Heart left ventricle (tissue), 13 donors: ENCODE measurements around the gene PAPOLA.
"Not testable (repeated sequence)": the region's sequence is repeated elsewhere in the genome, so short reads cannot be mapped to it uniquely, and the experiment has no call there.

Experiments
- POLR2A ChIP-seq, 2 donors: fragments of 450-650 bp; IDR thresholded peaks; one replicate each; pipeline ENCODE4 v1.6.1; 2017; ENCODE audit warnings: antibody characterized with exemption in 2 of 2, mild to moderate bottlenecking in 2 of 2, moderate library complexity in 2 of 2
- TF ChIP-seq, protein P1 (sequence below), 12 donors: fragments of 200-600 bp; sonication (generic) in 4 of 12; IDR thresholded peaks; one replicate each; pipeline versions ENCODE4 v1.5.0 to v1.8.0; 2018 to 2022; ENCODE audit warnings: antibody characterized with exemption in 12 of 12, mild to moderate bottlenecking in 5 of 12
- donor health status: ischemic (EF 13 %, LVEDD 7.1; RV severe dilation, severe dysfunction).
- donor health status: DM: no; HTN: yes; CAD: no.
- donor health status: DM: no; HTN: no; CAD: no.
- donor health status: ischemic (EF 25% LVEDD 6.9; RV normal size, moderate dysfunction).
- donor health status: ischemic (EF 25% LVEDD 5.7; RV mildly dilated, moderate dysfunction).
- donor health status: ischemic (EF 35%, LVEDD 5.7; RV mildly dilated, moderate dysfunction).
- donor health status: nonischemic (EF 11% LVEDD 7.7; RV severe dilation, severe dysfunction).
- donor health status: DM: yes; HTN: yes; CAD: no.
- donor health status: PGD.
- donor health status: ischemic (EF 29% LVEDD 5.4; RV normal size, mild dysfunction).
- donor health status: nonischemic (EF 23%, LVEDD 6.1; RV moderate dilation, normal function).

DNA sequence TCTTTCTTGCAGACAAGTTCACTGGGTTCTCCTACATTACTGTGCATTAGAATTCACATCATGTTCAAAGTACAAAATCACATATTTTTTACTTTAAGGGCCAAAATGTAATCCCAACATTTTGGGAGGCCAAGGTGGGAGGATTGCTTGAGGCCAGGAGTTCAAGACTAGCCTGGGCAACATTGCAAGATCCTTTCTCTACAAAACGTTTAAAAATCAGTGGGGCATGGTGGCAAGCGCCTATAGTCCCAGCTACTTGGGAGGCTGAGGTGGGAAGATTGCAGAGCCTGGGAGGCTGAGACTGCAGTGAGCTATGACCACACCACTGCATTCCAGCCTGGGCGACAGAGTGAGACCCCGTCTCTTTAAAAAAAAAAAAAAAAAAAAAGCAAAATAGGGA is 31.2 kb upstream of the PAPOLA start:
- TF ChIP-seq, protein P1, sequence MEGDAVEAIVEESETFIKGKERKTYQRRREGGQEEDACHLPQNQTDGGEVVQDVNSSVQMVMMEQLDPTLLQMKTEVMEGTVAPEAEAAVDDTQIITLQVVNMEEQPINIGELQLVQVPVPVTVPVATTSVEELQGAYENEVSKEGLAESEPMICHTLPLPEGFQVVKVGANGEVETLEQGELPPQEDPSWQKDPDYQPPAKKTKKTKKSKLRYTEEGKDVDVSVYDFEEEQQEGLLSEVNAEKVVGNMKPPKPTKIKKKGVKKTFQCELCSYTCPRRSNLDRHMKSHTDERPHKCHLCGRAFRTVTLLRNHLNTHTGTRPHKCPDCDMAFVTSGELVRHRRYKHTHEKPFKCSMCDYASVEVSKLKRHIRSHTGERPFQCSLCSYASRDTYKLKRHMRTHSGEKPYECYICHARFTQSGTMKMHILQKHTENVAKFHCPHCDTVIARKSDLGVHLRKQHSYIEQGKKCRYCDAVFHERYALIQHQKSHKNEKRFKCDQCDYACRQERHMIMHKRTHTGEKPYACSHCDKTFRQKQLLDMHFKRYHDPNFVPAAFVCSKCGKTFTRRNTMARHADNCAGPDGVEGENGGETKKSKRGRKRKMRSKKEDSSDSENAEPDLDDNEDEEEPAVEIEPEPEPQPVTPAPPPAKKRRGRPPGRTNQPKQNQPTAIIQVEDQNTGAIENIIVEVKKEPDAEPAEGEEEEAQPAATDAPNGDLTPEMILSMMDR (IDR thresholded peaks at IDR 0.05), result not testable (repeated sequence)
- not testable (repeated sequence) for TF ChIP-seq POLR2A (IDR thresholded peaks at IDR 0.05)
